ENCODE results near the gene ESPN. TPM values are rescaled to one million over a fixed set of nuclear protein-coding genes. Genes with fewer than 3 reads are reported as not detected.
"Not testable (repeated sequence)": the region's sequence is repeated elsewhere in the genome, so short reads cannot be mapped to it uniquely, and the experiment has no call there.

The ESPN gene
- polyA plus RNA-seq, 1 experiment: not detected

- ChIA-PET POLR2A (no interaction called here), CTCF (no interaction called here)
- Histone ChIP-seq H3K27me3 (ENCODE audit: control insufficient read depth, insufficient read depth, low read length) (peaks cover 59% of the 10 kb centered on the region), H3K9me3 (ENCODE audit: control insufficient read depth, insufficient read depth, low read length) (no peaks in the 10 kb centered on the region; the same call in 1 of the 2 replicates), H3K27ac (ENCODE audit: low read depth, low read length) (no peak overlapping the region), H3K4me3 (ENCODE audit: low read depth, low read length) (no peak overlapping the region)
- DNase-seq (ENCODE audit: low read depth, low spot score): no peak
- TF ChIP-seq CTCF (IDR thresholded peaks at IDR 0.05; ENCODE audit: low read depth, low read length): no peak
Measured at GRCh38 chr1:6454856-6455751, 30.5 kb downstream of the ESPN start.

GRCh38 chr1:6455752-6456520 is 31.4 kb downstream of the ESPN start:
- H3K4me3 ChIP-seq (ENCODE audit: low read depth, low read length); DNase-seq (ENCODE audit: low read depth, low spot score); H3K9me3 ChIP-seq (ENCODE audit: control insufficient read depth, insufficient read depth, low read length); POLR2A ChIA-PET; H3K27ac ChIP-seq (ENCODE audit: low read depth, low read length): not testable (repeated sequence)
- peaks cover 51% of the 10 kb centered on the region for H3K27me3 ChIP-seq (ENCODE audit: control insufficient read depth, insufficient read depth, low read length)
- CTCF ChIA-PET: interaction anchor here (0.6 kb wide), 1 partner anchor 95 kb away, joined by 3 read pairs; no protein-coding TSS in a partner anchor

GRCh38 chr1:6456800-6457466 is 32.4 kb downstream of the ESPN start:
- Histone ChIP-seq H3K27me3 (ENCODE audit: control insufficient read depth, insufficient read depth, low read length) (peaks cover 45% of the 10 kb centered on the region), H3K4me3 (ENCODE audit: low read depth, low read length) (no peak overlapping the region), H3K27ac (ENCODE audit: low read depth, low read length) (no peak overlapping the region), H3K9me3 (ENCODE audit: control insufficient read depth, insufficient read depth, low read length) (peaks cover 6% of the 10 kb centered on the region; the same call in 1 of the 2 replicates)
- no peak for TF ChIP-seq CTCF (IDR thresholded peaks at IDR 0.05; ENCODE audit: low read depth, low read length)
- ChIA-PET CTCF (interaction anchor here (0.6 kb wide), 1 partner anchor 96 kb away, joined by 3 read pairs; no protein-coding TSS in a partner anchor), POLR2A (no interaction called here)
- DNase-seq (ENCODE audit: low read depth, low spot score): no peak

- Histone ChIP-seq H3K27me3 (ENCODE audit: control insufficient read depth, insufficient read depth, low read length) (peaks cover 27% of the 10 kb centered on the region), H3K27ac (ENCODE audit: low read depth, low read length) (no peak overlapping the region), H3K9me3 (ENCODE audit: control insufficient read depth, insufficient read depth, low read length) (peaks cover 10% of the 10 kb centered on the region; the same call in 1 of the 2 replicates), H3K4me3 (ENCODE audit: low read depth, low read length) (no peak overlapping the region)
- no peak for TF ChIP-seq CTCF (IDR thresholded peaks at IDR 0.05; ENCODE audit: low read depth, low read length)
- CTCF ChIA-PET: interaction anchor here (1.7 to 2.0 kb wide), 2 partner anchors 23 to 26 kb away, joined by 4 to 5 read pairs; no protein-coding TSS in a partner anchor
- POLR2A ChIA-PET: interaction anchor here (0.6 kb wide), 1 partner anchor 18 kb away, joined by 9 read pairs; no protein-coding TSS in a partner anchor
- no peak for DNase-seq (ENCODE audit: low read depth, low spot score)
Measured at GRCh38 chr1:6459850-6460265, 35.3 kb downstream of the ESPN start.

Measured in AG04450 (cell line).